T-helper 2 cell treated with Interferon-gamma antibody and Interleukin-4, amounts not matched to agents 100 ng/mL and 5 ng/mL, for 36 hours (primary cell): ENCODE results near the gene TMPRSS7. TPM values are rescaled to one million over a fixed set of nuclear protein-coding genes. Genes with fewer than 3 reads are reported as not detected.

ENCODE experiments used
- intact Hi-C: fragments of 100-400 bp; cut with micrococcal nuclease; formaldehyde crosslinking; loops from one replicate; pipeline ENCODE4 v1.15.1; 2023
- total RNA-seq: library from RNA; stranded (reverse); gene quantifications from 2 replicates; pipeline ENCODE4 v1.2.3, GENCODE V29; 2022

The TMPRSS7 gene
- total RNA-seq, 1 donor from 2014 or later: not detected

GRCh38 chr3:112092496-112093179, 58.1 kb downstream of the TMPRSS7 start:
- intact Hi-C loops: no loop called here

GRCh38 chr3:112093180-112093522, 58.6 kb downstream of the TMPRSS7 start:
- intact Hi-C loops: no loop called here

- intact Hi-C loops: no loop called here
Observed at GRCh38 chr3:112095731-112096130, 61.2 kb downstream of the TMPRSS7 start.

DNA sequence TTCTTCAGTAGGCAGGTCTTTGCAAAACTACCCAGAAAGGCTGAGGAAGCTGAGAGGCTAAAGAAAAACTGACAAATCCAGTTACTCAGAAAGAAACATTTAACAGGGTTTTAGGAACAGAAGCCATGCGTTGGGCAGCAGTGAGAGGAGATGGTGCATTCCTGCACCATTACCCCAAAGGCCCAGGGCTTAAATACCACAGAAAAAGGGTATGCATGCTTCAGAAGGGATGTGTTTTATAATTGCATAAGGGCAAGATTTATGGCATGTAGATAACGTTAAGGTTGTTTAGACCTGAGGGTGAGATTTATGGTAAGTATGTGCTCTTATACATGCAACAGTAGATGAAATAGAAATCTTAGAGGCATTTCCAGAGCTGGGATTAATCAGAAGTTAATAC, 61.6 kb downstream of the TMPRSS7 start:
- intact Hi-C loops: no loop called here

- intact Hi-C loops: no loop called here
Observed at GRCh38 chr3:112097378-112097777, 62.8 kb downstream of the TMPRSS7 start.

GRCh38 chr3:112101916-112102315, 67.4 kb downstream of the TMPRSS7 start:
- intact Hi-C loops: no loop called here

DNA sequence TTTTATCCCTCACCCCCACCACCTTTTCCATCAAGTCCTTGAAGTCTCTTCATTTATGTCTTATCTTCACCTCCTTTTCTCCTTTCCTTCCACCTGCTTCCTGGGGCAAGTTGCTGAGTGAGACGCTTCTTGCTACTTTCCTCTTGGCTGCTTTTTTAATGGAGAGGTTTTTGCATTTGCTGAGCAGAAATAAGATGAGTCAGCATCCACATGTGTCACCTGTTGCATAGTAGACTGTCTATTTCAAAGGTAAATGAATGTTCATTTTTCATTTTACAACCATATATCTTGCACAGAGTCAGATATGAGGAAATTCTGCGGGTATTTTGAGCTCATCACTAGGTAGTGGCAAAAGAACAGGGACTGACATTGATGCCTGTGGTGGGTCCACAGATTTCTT, 70.2 kb downstream of the TMPRSS7 start:
- intact Hi-C loops: no loop called here

DNA sequence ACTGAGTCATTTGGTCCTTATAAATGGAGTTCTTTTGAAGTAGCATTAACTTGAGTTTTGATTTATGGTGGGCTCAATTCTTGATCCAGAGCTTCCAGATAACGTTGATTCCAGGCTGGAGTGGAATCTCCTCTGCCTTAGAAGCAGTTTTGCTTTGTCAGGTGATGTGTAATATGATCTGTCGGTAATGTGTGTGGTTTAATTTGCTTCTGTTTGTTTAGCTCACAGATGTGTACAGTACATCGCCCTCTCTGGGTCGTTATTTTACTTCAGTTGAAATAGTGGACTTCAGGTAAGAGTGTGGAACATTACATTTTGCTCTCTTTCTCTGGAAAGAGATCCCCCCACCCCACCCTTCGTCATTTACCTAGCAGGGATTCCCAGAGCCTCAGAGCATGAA, 74.8 kb downstream of the TMPRSS7 start:
- intact Hi-C loops: no loop called here

GRCh38 chr3:112111785-112112402, 77.4 kb downstream of the TMPRSS7 start:
- intact Hi-C loops: loop anchor here (1.0 to 5.0 kb wide), 5 partner anchors 23 to 420 kb away; no protein-coding TSS in a partner anchor

GRCh38 chr3:112114576-112115160, 80.1 kb downstream of the TMPRSS7 start:
- intact Hi-C loops: loop anchor here (5.0 kb wide), 1 partner anchor 418 kb away; no protein-coding TSS in a partner anchor

DNA sequence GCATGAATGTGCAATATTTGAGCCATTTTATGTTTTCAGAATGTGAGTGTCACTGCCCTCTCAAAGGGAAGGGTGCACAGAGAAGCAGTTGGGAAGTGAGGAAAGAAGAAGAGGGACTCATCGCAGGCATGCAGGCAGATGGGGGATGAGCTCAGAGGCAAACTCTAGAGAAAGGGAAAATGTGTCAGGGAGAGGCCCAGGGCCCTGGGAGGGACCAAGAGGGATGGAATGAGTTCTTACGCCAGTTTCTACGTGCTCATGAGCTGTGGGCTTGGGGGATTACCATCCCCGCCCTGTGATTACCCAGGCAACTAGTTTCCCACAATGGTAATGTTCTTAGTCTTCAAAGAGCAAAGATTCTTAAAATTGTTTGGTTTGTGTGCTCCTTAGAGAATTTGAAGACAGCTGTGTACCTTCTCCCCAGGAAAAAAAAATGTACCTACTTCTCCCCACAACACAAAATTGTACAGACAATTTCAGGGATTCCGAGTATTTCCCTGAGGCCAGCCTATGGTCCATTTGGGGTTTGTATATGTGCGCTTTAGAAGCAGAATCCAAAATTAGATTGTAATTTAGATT, 80.7 kb downstream of the TMPRSS7 start:
- intact Hi-C loops: no loop called here

DNA sequence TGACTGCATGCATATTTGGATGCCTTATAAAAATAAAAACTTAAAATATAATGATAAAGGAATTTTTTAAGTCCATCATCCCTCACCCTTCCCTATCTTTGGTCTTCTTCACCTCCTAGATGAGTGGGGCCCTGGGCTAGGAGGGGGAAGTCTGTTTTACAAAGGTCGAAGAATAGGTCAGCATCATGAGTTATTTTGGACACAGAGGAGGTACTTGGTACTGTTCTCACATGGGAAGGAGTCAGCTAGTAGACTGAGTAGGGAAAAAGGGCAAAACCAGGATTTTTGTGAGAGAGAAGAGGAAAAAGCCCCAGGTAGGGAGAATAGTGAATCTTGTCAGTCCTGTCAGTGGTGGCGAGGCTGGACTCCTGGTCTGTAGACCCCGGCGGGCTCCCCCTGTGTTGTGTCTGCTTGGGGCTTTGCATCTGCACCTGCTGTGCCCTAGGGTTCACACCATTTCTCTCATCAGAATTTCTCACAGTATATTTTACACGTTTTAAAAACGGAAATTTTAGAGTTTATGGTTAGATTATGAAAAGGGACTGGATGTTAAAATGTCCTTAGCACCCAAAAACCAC, 81.4 kb downstream of the TMPRSS7 start:
- intact Hi-C loops: no loop called here

DNA sequence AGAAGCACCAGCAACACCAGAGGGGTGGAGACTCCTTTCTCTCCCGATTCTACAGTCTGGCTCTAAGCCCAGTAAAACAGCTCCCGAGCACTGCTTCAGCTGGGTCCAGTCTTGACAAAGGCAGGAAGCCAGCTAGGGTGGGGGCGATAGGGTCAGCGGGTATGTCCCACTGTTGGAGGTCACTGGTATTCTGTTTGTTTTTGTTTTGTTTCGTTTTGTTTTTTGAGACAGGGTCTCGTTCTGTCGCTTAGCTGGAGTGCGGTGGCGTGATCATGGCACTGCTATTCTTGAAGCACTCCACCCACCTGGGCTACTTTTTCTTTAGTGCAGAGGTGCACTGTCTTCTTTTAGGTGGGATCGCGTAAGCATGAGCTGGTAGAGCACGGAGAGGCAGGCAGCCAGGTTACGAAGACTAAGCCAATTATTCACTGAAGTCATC, 82.2 kb downstream of the TMPRSS7 start:
- intact Hi-C loops: no loop called here

GRCh38 chr3:112117415-112117814, 82.9 kb downstream of the TMPRSS7 start:
- intact Hi-C loops: no loop called here

DNA sequence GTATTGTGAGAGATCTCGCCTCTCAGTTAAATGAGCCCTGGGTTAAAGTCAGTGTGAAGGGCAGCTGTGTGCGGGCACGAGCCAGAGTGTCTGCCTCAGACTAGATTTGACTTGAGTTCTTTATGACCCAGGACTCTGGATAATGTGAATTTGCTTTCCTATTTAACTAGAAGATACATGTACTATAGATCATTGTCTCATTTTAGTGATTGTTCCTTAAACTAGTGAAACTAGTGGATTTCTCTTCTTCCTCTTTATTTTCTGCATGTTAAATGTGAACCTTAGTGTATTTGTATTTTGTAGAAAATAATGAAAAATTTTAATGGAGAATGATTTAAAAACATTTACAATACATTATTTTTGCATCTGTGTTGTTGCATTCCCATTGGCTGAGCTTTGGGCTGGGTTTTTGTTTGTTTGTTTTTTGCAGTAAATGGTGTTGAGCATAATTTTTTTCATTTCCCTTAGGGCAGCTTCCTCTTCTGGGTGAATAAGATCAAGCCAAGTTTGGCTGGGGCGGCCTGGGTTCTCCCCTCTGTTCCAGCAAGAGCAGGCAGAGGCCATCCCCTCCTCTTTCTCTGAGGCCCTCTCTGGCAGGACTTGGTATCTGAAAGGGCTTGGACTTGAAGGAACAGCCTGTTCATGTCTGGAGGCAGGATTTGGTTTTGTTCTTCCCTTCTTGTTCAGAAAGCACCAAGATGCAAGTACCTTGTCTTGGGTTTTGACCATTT, 83.5 kb downstream of the TMPRSS7 start:
- intact Hi-C loops: no loop called here

- intact Hi-C loops: loop anchor here (2.0 kb wide), 1 partner anchor 15 kb away; no protein-coding TSS in a partner anchor
Observed at GRCh38 chr3:112119962-112120836, 85.7 kb downstream of the TMPRSS7 start.

- intact Hi-C loops: loop anchor here (2.0 kb wide), 1 partner anchor 13 kb away; no protein-coding TSS in a partner anchor
Observed at GRCh38 chr3:112121577-112122547, 87.3 kb downstream of the TMPRSS7 start.

GRCh38 chr3:112122870-112123269, 88.3 kb downstream of the TMPRSS7 start:
- intact Hi-C loops: no loop called here

GRCh38 chr3:112123548-112123947, 89.0 kb downstream of the TMPRSS7 start:
- intact Hi-C loops: no loop called here
